ENCODE results near the gene CGA.

The CGA gene

DNA sequence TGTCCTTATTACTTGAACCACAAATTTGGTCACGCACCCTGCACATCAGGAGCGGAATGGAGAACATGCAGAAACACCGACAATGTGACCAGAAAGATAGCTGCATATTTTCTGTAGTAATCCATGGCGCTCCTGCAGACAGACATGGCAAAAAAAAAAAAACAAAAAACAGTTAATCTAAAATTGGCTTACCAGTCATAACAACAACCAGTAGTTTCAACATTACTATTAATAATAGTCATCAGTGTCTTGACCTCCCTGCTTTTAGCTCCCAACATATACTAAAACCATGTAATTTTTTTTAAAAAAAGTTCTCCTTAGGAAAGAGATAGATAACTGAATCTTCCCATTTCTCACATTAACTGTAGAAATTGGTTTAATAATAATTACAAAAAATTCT, 6.8 kb downstream of the CGA start:
- Histone ChIP-seq H3K36me3 (ENCODE audit: insufficient read depth, low read depth, low read length) (no peaks in the 10 kb centered on the region), H3K4me1 (ENCODE audit: insufficient read depth, low read length) (no peaks in the 10 kb centered on the region), H3K4me3 (ENCODE audit: low read length) (no peak overlapping the region), H3K27ac (ENCODE audit: low read length) (no peak overlapping the region), H3K27me3 (ENCODE audit: insufficient read depth, low read length) (no peaks in the 10 kb centered on the region), H3K9ac (ENCODE audit: low read depth, low read length) (no peak overlapping the region), H3K9me3 (ENCODE audit: insufficient read depth, low read depth, low read length) (no peaks in the 10 kb centered on the region)

DNA sequence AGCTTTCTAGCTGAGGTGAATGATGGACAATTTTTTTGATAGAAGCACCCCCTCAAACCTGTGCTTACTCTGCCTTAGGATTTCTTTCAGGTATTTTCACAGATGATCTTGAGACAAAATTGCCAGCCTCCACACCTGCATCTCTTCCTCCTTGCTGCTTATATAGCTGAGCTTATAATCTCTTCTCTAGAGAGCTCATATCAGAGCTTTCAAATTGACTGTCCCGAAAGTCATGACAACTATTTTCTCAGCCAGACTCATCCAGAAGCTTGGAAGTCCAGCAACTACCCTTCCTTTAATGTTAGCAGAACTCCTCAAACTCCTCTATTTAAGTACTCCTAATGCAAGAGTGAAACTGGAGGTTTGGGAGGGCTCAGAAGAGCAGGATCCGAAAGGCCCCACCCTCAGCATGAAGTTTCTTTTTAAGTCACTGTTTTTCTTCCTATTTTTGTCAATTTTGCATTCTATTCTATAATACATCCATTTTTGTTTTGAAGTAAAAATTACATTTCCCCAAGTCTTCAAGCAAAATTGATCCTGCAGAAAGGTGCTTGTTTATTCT, 12.7 kb downstream of the CGA start:
- H3K36me3 ChIP-seq (ENCODE audit: insufficient read depth, low read depth, low read length) = no peaks in the 10 kb centered on the region
- H3K9ac ChIP-seq (ENCODE audit: low read depth, low read length) = no peak overlapping the region
- H3K9me3 ChIP-seq (ENCODE audit: insufficient read depth, low read depth, low read length) = no peaks in the 10 kb centered on the region
- no peaks in the 10 kb centered on the region for H3K27me3 ChIP-seq (ENCODE audit: insufficient read depth, low read length)
- H3K27ac ChIP-seq (ENCODE audit: low read length) = no peak overlapping the region
- no peak overlapping the region for H3K4me3 ChIP-seq (ENCODE audit: low read length)
- H3K4me1 ChIP-seq (ENCODE audit: insufficient read depth, low read length) = no peaks in the 10 kb centered on the region

- no peak overlapping the region for H3K9ac ChIP-seq (ENCODE audit: low read depth, low read length)
- no peak overlapping the region for H3K4me3 ChIP-seq (ENCODE audit: low read length)
Measured at GRCh38 chr6:87078983-87079616, 15.8 kb downstream of the CGA start.

DNA sequence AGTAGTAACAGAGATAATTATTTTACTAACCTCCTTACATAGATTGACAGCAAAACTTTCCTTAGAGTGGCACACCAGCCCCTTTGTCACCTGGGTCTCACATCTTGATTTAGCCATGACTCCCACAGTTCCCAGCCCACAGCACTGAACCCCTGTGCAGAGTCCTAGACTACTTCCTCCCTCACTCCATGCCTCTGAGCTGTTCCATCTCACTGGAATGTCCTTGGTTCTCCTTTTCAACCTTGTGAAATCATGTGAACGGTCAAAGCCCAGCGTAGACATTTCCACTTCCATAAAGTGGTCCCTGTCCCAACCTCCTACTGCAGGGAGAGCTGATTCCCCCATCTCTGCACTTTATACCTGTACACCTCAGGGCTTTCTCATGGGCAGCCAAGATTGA, 19.7 kb downstream of the CGA start:
- Histone ChIP-seq H3K4me3 (ENCODE audit: low read length) (no peak overlapping the region), H3K9me3 (ENCODE audit: insufficient read depth, low read depth, low read length) (no peaks in the 10 kb centered on the region), H3K27me3 (ENCODE audit: insufficient read depth, low read length) (no peaks in the 10 kb centered on the region), H3K9ac (ENCODE audit: low read depth, low read length) (no peak overlapping the region), H3K36me3 (ENCODE audit: insufficient read depth, low read depth, low read length) (no peaks in the 10 kb centered on the region), H3K4me1 (ENCODE audit: insufficient read depth, low read length) (no peaks in the 10 kb centered on the region), H3K27ac (ENCODE audit: low read length) (no peak overlapping the region)

More at GRCh38 chr6:87078983-87079616, 15.8 kb downstream of the CGA start:
- Histone ChIP-seq H3K9me3 (ENCODE audit: insufficient read depth, low read depth, low read length) (no peaks in the 10 kb centered on the region), H3K4me1 (ENCODE audit: insufficient read depth, low read length) (no peaks in the 10 kb centered on the region), H3K36me3 (ENCODE audit: insufficient read depth, low read depth, low read length) (no peaks in the 10 kb centered on the region), H3K27me3 (ENCODE audit: insufficient read depth, low read length) (no peaks in the 10 kb centered on the region), H3K27ac (ENCODE audit: low read length) (no peak overlapping the region)

DNA sequence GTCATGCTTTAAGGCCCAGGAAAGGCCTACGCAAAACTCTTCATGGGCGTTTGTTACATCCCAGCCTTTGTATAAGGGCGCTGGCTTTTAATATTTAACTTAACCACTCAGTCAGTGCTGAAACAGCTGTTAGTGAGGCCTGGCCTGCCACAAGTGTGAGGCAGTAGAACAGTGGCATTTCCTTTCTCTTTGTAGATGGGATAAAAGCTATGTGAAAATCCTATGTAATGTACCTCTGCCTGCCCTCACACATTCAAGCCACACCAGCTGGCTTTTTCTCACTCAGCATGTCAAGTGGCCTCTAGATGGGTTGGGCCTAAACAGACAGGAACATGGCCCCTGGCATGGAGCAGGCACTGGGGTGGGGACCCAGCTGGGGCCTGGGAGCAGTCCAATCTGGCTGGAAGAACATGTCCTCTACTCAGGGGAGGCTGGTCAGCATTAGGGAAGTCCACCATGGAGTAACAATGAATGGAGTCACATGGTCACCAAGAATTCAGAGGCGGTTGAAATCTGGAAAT, 20.7 kb downstream of the CGA start:
- no peak overlapping the region for H3K9ac ChIP-seq (ENCODE audit: low read depth, low read length)
- no peaks in the 10 kb centered on the region for H3K9me3 ChIP-seq (ENCODE audit: insufficient read depth, low read depth, low read length)
- H3K27ac ChIP-seq (ENCODE audit: low read length) = no peak overlapping the region
- H3K36me3 ChIP-seq (ENCODE audit: insufficient read depth, low read depth, low read length) = no peaks in the 10 kb centered on the region
- no peaks in the 10 kb centered on the region for H3K4me1 ChIP-seq (ENCODE audit: insufficient read depth, low read length)
- H3K4me3 ChIP-seq (ENCODE audit: low read length) = no peak overlapping the region
- H3K27me3 ChIP-seq (ENCODE audit: insufficient read depth, low read length) = no peaks in the 10 kb centered on the region

DNA sequence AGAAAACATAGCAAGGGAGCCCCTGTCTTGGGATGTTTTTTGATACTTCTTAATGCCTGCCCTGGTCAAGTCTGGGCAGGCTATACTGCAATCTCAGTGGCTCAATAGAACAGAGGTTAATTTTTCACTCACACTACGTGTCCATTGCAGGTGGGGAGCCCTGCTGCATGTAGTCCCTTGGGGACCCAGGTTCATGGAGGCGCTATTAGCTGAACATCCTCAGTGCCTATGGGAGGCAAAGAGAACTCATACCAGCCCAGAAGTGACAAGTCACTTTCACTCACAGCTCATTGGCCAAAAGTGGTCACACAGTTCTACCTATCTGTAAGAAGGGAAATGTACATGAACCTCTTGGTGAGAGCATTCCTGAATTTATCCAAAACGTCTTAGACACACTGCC, 23.2 kb downstream of the CGA start:
- Histone ChIP-seq H3K4me3 (ENCODE audit: low read length) (no peak overlapping the region), H3K4me1 (ENCODE audit: insufficient read depth, low read length) (peaks cover 5% of the 10 kb centered on the region; the same call in 1 of the 2 replicates), H3K27me3 (ENCODE audit: insufficient read depth, low read length) (no peaks in the 10 kb centered on the region), H3K9me3 (ENCODE audit: insufficient read depth, low read depth, low read length) (no peaks in the 10 kb centered on the region), H3K27ac (ENCODE audit: low read length) (no peak overlapping the region), H3K36me3 (ENCODE audit: insufficient read depth, low read depth, low read length) (no peaks in the 10 kb centered on the region), H3K9ac (ENCODE audit: low read depth, low read length) (no peak overlapping the region)

DNA sequence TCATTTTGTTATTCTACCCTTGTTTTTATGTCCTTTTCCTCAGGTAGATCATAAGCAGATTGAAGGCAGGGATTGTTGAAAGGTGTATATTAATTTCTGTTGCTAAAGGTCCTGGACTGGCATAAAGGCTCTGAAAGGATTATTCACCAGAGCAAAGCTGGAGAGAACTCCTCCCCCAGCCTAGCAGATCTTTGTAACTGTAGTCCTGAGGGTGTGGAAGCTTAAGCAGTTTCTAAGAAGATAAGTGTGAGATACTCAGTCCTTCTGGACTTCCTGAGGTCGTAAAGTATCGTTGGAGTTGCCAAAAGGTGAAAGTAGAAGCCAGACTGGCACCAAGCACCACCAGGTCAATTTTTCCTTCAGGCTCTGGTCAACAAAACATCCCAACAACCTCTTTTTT, 24.2 kb downstream of the CGA start:
- peaks cover 5% of the 10 kb centered on the region; the same call in 1 of the 2 replicates for H3K4me1 ChIP-seq (ENCODE audit: insufficient read depth, low read length)
- H3K27me3 ChIP-seq (ENCODE audit: insufficient read depth, low read length) = no peaks in the 10 kb centered on the region
- no peak overlapping the region for H3K4me3 ChIP-seq (ENCODE audit: low read length)
- no peak overlapping the region for H3K27ac ChIP-seq (ENCODE audit: low read length)
- no peak overlapping the region for H3K9ac ChIP-seq (ENCODE audit: low read depth, low read length)
- no peaks in the 10 kb centered on the region for H3K9me3 ChIP-seq (ENCODE audit: insufficient read depth, low read depth, low read length)
- H3K36me3 ChIP-seq (ENCODE audit: insufficient read depth, low read depth, low read length) = no peaks in the 10 kb centered on the region

DNA sequence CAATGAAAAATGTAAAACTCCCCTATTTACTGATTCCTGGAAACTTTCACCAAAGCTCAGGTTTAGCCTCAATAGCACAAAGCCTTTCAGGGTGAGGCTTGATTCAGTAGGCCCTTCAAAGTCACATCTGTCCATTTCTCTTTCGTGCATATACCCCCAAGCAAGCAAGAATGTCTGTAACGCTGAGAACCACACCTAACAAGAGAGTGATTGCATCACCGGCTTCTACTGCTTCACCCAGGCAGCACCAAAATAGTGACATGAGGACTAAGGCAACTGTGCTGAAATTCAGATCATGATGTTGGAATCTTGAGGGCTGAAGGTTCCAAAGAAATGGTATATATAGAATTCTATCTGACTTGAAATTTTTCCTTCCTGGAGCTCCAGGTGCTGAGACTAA, 26.1 kb downstream of the CGA start:
- Histone ChIP-seq H3K36me3 (ENCODE audit: insufficient read depth, low read depth, low read length) (no peaks in the 10 kb centered on the region), H3K9me3 (ENCODE audit: insufficient read depth, low read depth, low read length) (no peaks in the 10 kb centered on the region), H3K4me1 (ENCODE audit: insufficient read depth, low read length) (peaks cover 5% of the 10 kb centered on the region; the same call in 1 of the 2 replicates), H3K9ac (ENCODE audit: low read depth, low read length) (no peak overlapping the region), H3K27ac (ENCODE audit: low read length) (no peak overlapping the region), H3K27me3 (ENCODE audit: insufficient read depth, low read length) (no peaks in the 10 kb centered on the region), H3K4me3 (ENCODE audit: low read length) (no peak overlapping the region)

DNA sequence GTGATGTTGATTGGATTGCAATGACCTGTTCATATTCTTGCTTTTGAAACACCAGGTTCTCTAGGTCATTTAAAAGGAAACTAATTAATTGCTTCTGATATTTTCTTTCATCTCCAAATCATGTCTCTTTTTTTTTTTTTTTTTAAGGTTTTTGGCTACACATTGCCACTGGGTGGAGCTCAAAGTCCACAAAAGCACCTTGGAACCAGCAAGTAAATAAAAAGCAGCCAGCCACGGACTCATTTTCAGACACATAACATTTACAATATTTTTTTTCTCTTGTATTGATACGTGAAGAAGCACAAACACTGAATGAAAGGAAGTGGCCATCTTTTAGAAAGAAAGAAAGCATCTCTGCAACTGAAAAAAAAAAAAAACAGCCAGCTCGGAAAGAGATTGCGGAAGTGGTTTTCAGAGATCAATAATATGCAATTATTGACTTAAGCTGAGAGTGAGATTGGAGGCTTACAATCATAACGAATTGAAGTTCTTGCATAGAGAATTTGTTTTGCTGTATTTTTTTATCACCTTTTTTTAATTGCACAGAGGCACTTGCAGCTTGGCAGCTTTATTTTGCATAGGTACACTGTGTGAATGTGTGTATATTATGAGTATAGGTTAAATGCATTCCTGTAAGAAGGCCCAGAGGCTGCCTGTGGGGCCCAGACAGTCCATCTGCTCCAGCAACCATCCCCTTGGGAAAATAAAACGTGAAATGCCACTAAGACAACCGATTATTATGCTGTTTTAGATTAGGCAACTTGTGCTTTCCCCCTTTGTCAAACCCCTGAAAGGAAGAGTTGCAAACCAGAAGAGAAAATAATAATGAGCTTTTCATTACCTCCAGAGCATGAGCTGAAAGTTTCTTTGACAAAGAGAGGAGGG, 28.2 kb downstream of the CGA start:
- peaks cover 5% of the 10 kb centered on the region; the same call in 1 of the 2 replicates for H3K4me1 ChIP-seq (ENCODE audit: insufficient read depth, low read length)
- H3K9me3 ChIP-seq (ENCODE audit: insufficient read depth, low read depth, low read length) = no peaks in the 10 kb centered on the region
- no peak overlapping the region for H3K27ac ChIP-seq (ENCODE audit: low read length)
- H3K4me3 ChIP-seq (ENCODE audit: low read length) = no peak overlapping the region
- no peaks in the 10 kb centered on the region for H3K27me3 ChIP-seq (ENCODE audit: insufficient read depth, low read length)
- H3K9ac ChIP-seq (ENCODE audit: low read depth, low read length) = no peak overlapping the region; the same call in 1 of the 2 replicates
- H3K36me3 ChIP-seq (ENCODE audit: insufficient read depth, low read depth, low read length) = no peaks in the 10 kb centered on the region

GRCh38 chr6:87065117-87065516, 29.8 kb downstream of the CGA start:
- peaks cover 5% of the 10 kb centered on the region; the same call in 1 of the 2 replicates for H3K4me1 ChIP-seq (ENCODE audit: insufficient read depth, low read length)
- no peak overlapping the region for H3K4me3 ChIP-seq (ENCODE audit: low read length)
- H3K36me3 ChIP-seq (ENCODE audit: insufficient read depth, low read depth, low read length) = no peaks in the 10 kb centered on the region
- H3K9ac ChIP-seq (ENCODE audit: low read depth, low read length) = no peak overlapping the region
- H3K27me3 ChIP-seq (ENCODE audit: insufficient read depth, low read length) = no peaks in the 10 kb centered on the region
- no peak overlapping the region for H3K27ac ChIP-seq (ENCODE audit: low read length)
- no peaks in the 10 kb centered on the region for H3K9me3 ChIP-seq (ENCODE audit: insufficient read depth, low read depth, low read length)

GRCh38 chr6:87059943-87060342, 35.0 kb downstream of the CGA start:
- Histone ChIP-seq H3K27ac (ENCODE audit: low read length) (no peak overlapping the region), H3K27me3 (ENCODE audit: insufficient read depth, low read length) (no peaks in the 10 kb centered on the region), H3K9me3 (ENCODE audit: insufficient read depth, low read depth, low read length) (no peaks in the 10 kb centered on the region), H3K4me1 (ENCODE audit: insufficient read depth, low read length) (no peaks in the 10 kb centered on the region; the same call in 1 of the 2 replicates), H3K4me3 (ENCODE audit: low read length) (no peak overlapping the region), H3K9ac (ENCODE audit: low read depth, low read length) (no peak overlapping the region), H3K36me3 (ENCODE audit: insufficient read depth, low read depth, low read length) (no peaks in the 10 kb centered on the region)
